ENCODE data around the gene TAGAP. TPM values are rescaled to one million over a fixed set of nuclear protein-coding genes. Genes with fewer than 3 reads are reported as not detected.

TAGAP gene
- polyA plus RNA-seq, 4 donors: 0.45 to 3.8 (median 1.9) TPM

DNA sequence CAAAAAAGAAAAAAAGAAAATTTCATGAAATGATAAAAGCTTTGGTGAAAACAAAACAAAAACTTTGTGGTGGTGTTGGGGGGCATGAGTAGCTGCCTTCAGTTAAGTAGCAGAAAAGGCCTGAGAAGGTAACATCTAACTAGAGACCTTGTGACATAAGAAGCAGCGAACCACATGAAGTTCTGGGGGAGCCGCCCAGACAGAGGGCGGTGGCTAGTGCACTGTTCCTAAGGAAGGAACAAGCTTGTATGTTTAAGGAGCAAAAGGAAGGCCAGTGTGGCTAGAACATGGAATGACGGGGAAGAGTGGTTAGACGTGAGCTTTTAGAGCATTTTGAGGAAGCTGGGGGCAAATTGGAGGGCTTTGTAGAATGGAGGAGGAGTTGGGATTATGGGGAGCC lies 37.3 kb downstream of the TAGAP start:
- Histone ChIP-seq H3K9me3 (ENCODE audit: control insufficient read depth in 2 of 2, insufficient read depth in 1 of 2, low read depth in 1 of 2, low read length in 1 of 2) (no peaks in the 10 kb centered on the region), H3K4me1 (ENCODE audit: control insufficient read depth in 3 of 3, insufficient read depth in 2 of 3, low read depth in 1 of 3, low read length in 2 of 3) (no peaks in the 10 kb centered on the region), H3K4me3 (ENCODE audit: low read depth in 1 of 3, low read length in 3 of 3) (no peak overlapping the region), H3K36me3 (ENCODE audit: control insufficient read depth in 3 of 3, insufficient read depth in 2 of 3, low read depth in 1 of 3, low read length in 3 of 3) (no peaks in the 10 kb centered on the region), H3K27ac (ENCODE audit: low read depth in 1 of 3, low read length in 2 of 3) (no peak overlapping the region), H3K27me3 (ENCODE audit: control insufficient read depth in 3 of 3, insufficient read depth in 3 of 3, low read length in 3 of 3) (no peaks in the 10 kb centered on the region)
- FAIRE-seq (no peak), DNase-seq (no peak)
- 83 to 88% (median 88%) methylated on average over 5 of the region's 5 CpGs for WGBS, 3 donors

GRCh38 chr6:159005436-159005835 lies 39.4 kb downstream of the TAGAP start:
- Histone ChIP-seq H3K36me3 (ENCODE audit: control insufficient read depth in 3 of 3, insufficient read depth in 2 of 3, low read depth in 1 of 3, low read length in 3 of 3) (no peaks in the 10 kb centered on the region), H3K27ac (ENCODE audit: low read depth in 1 of 3, low read length in 2 of 3) (no peak overlapping the region), H3K27me3 (ENCODE audit: control insufficient read depth in 3 of 3, insufficient read depth in 3 of 3, low read length in 3 of 3) (no peaks in the 10 kb centered on the region), H3K4me3 (ENCODE audit: low read depth in 1 of 3, low read length in 3 of 3) (no peak overlapping the region), H3K9me3 (ENCODE audit: control insufficient read depth in 2 of 2, insufficient read depth in 1 of 2, low read depth in 1 of 2, low read length in 1 of 2) (no peaks in the 10 kb centered on the region), H3K4me1 (ENCODE audit: control insufficient read depth in 3 of 3, insufficient read depth in 2 of 3, low read depth in 1 of 3, low read length in 2 of 3) (peaks cover 0 to 2% (median 0%) of the 10 kb centered on the region in 3 donors)
- WGBS, 3 donors: 80 to 88% (median 85%) methylated on average over 5 of the region's 5 CpGs
- DNase-seq (no peak), FAIRE-seq (no peak)

DNA sequence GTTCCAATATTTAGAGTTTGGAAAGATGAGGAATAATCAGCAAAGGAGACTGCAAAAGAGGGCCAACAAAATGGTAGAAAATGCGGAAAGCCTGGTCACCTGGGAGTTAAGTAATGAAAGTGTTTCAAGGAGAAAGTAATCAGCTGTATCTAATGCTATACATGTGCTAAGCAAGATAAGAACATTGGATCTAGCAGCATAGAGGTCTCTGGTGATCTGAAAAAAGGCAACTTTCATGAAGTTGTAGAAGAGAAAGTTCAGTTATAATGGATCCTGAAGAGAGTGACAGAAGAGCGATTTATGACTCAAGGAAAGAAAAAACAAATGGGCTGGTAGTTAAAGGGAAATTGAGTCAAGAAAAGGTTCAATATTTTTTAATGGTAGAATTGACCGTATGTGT lies 40.2 kb downstream of the TAGAP start:
- no peaks in the 10 kb centered on the region for H3K36me3 ChIP-seq (ENCODE audit: control insufficient read depth in 3 of 3, insufficient read depth in 2 of 3, low read depth in 1 of 3, low read length in 3 of 3)
- H3K27ac ChIP-seq (ENCODE audit: low read depth in 1 of 3, low read length in 2 of 3): no peak overlapping the region
- 78 to 85% (median 79%) methylated on average over 3 of the region's 3 CpGs for WGBS, 3 donors
- no peaks in the 10 kb centered on the region for H3K27me3 ChIP-seq (ENCODE audit: control insufficient read depth in 3 of 3, insufficient read depth in 3 of 3, low read length in 3 of 3)
- no peaks in the 10 kb centered on the region for H3K9me3 ChIP-seq (ENCODE audit: control insufficient read depth in 2 of 2, insufficient read depth in 1 of 2, low read depth in 1 of 2, low read length in 1 of 2)
- no peak for DNase-seq
- H3K4me1 ChIP-seq (ENCODE audit: control insufficient read depth in 3 of 3, insufficient read depth in 2 of 3, low read depth in 1 of 3, low read length in 2 of 3): peaks cover 0 to 2% (median 0%) of the 10 kb centered on the region in 3 donors
- H3K4me3 ChIP-seq (ENCODE audit: low read depth in 1 of 3, low read length in 3 of 3): no peak overlapping the region
- FAIRE-seq: no peak

- H3K9me3 ChIP-seq (ENCODE audit: control insufficient read depth in 2 of 2, insufficient read depth in 1 of 2, low read depth in 1 of 2, low read length in 1 of 2): no peaks in the 10 kb centered on the region
- WGBS, 3 donors: 92 to 94% (median 93%) methylated on average over 12 of the region's 12 CpGs
- H3K27me3 ChIP-seq (ENCODE audit: control insufficient read depth in 3 of 3, insufficient read depth in 3 of 3, low read length in 3 of 3): no peaks in the 10 kb centered on the region
- no peaks in the 10 kb centered on the region for H3K36me3 ChIP-seq (ENCODE audit: control insufficient read depth in 3 of 3, insufficient read depth in 2 of 3, low read depth in 1 of 3, low read length in 3 of 3)
- H3K27ac ChIP-seq (ENCODE audit: low read depth in 1 of 3, low read length in 2 of 3): no peak overlapping the region
- peaks cover 0 to 6% (median 5%) of the 10 kb centered on the region in 3 donors for H3K4me1 ChIP-seq (ENCODE audit: control insufficient read depth in 3 of 3, insufficient read depth in 2 of 3, low read depth in 1 of 3, low read length in 2 of 3)
- H3K4me3 ChIP-seq (ENCODE audit: low read depth in 1 of 3, low read length in 3 of 3): no peak overlapping the region
- DNase-seq (no peak), FAIRE-seq (no peak)
Measured at GRCh38 chr6:159002432-159003155, 42.2 kb downstream of the TAGAP start.

- WGBS, 3 donors: 0% methylated on average over 46 to 50 of the region's 50 CpGs
- peak within 1 kb of the TSS; percentile 74 to 83 (median 76) for H3K4me3 ChIP-seq (ENCODE audit: low read depth in 1 of 3, low read length in 3 of 3)
- peak within 1 kb of the TSS; percentile 92 to 96 (median 96) for H3K27ac ChIP-seq (ENCODE audit: low read depth in 1 of 3, low read length in 2 of 3)
- H3K9me3 ChIP-seq (ENCODE audit: control insufficient read depth in 2 of 2, insufficient read depth in 1 of 2, low read depth in 1 of 2, low read length in 1 of 2): no peaks in the 10 kb centered on the region
- no peak for FAIRE-seq
- H3K36me3 ChIP-seq (ENCODE audit: control insufficient read depth in 3 of 3, insufficient read depth in 2 of 3, low read depth in 1 of 3, low read length in 3 of 3): no peaks in the 10 kb centered on the region
- H3K4me1 ChIP-seq (ENCODE audit: control insufficient read depth in 3 of 3, insufficient read depth in 2 of 3, low read depth in 1 of 3, low read length in 2 of 3): peaks cover 0 to 6% (median 5%) of the 10 kb centered on the region in 3 donors
- peak; percentile 96 to 98 for DNase-seq
- H3K27me3 ChIP-seq (ENCODE audit: control insufficient read depth in 3 of 3, insufficient read depth in 3 of 3, low read length in 3 of 3): no peaks in the 10 kb centered on the region
Measured at GRCh38 chr6:158999666-159000403, 45.0 kb downstream of the TAGAP start, which contains the start of gene RSPH3. TSS of gene RSPH3 (minus strand) at chr6:159000202. CDS start at chr6:158999550, 652 bp downstream.

DNA sequence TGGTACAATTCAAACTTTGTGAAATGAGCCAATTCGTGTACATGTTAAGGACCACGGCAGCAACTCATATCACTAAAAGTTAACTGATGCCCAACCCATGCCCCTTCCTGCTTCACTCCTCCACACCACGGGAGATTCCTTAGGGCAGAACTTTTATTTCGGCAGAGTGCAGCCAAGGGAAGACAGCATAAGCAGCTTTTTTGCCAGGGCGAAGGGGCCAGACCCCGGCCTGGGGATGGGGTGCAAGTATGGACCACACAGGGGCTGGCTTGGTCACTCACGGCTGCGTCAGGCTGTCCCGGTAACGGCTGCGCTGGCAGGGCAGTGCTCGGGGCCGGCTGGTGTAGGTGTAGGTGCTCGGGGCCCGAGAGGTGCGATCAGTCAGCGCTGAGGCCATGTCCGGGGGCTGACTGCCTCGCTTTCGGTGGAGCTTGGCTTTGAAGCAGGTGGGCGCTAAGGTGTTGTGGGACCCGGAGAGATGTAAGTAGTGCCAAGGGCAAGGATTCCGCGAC lies 45.6 kb downstream of the TAGAP start:
- H3K9me3 ChIP-seq (ENCODE audit: control insufficient read depth in 2 of 2, insufficient read depth in 1 of 2, low read depth in 1 of 2, low read length in 1 of 2): no peaks in the 10 kb centered on the region
- WGBS, 3 donors: 0 to 1% (median 1%) methylated on average over 24 of the region's 24 CpGs
- H3K36me3 ChIP-seq (ENCODE audit: control insufficient read depth in 3 of 3, insufficient read depth in 2 of 3, low read depth in 1 of 3, low read length in 3 of 3): no peaks in the 10 kb centered on the region
- no peak for FAIRE-seq
- peak overlapping the region; percentile 74 to 83 (median 76) for H3K4me3 ChIP-seq (ENCODE audit: low read depth in 1 of 3, low read length in 3 of 3)
- peak in 1 of 2 donors; percentile 7 for DNase-seq
- peak overlapping the region; percentile 62 to 96 (median 80) for H3K27ac ChIP-seq (ENCODE audit: low read depth in 1 of 3, low read length in 2 of 3)
- H3K4me1 ChIP-seq (ENCODE audit: control insufficient read depth in 3 of 3, insufficient read depth in 2 of 3, low read depth in 1 of 3, low read length in 2 of 3): peaks cover 0 to 6% (median 5%) of the 10 kb centered on the region in 3 donors
- no peaks in the 10 kb centered on the region for H3K27me3 ChIP-seq (ENCODE audit: control insufficient read depth in 3 of 3, insufficient read depth in 3 of 3, low read length in 3 of 3)

DNA sequence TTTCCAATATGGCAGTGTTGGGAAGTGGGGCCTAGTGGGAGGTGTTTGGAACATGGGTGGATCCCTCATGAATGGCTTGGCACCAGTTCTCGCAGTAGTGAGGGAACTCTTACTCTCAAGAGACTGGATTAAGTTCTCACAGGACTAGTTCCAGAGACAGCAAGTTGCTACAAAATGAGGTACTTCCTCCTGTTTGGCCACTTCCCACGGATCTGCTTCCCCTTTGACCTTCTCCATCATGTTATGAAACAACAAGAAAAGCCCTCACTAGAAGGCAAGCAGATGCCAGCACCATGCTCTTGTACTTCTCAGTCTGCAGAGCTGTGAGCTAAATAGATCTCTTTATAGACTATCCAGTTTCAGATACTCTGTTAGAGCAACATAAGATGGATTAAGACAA lies 47.9 kb downstream of the TAGAP start:
- Histone ChIP-seq H3K4me3 (ENCODE audit: low read depth in 1 of 3, low read length in 3 of 3) (no peak overlapping the region), H3K36me3 (ENCODE audit: control insufficient read depth in 3 of 3, insufficient read depth in 2 of 3, low read depth in 1 of 3, low read length in 3 of 3) (peaks cover 0 to 5% (median 2%) of the 10 kb centered on the region in 3 donors), H3K4me1 (ENCODE audit: control insufficient read depth in 3 of 3, insufficient read depth in 2 of 3, low read depth in 1 of 3, low read length in 2 of 3) (peaks cover 0 to 6% (median 5%) of the 10 kb centered on the region in 3 donors), H3K9me3 (ENCODE audit: control insufficient read depth in 2 of 2, insufficient read depth in 1 of 2, low read depth in 1 of 2, low read length in 1 of 2) (peaks cover 0 to 5% of the 10 kb centered on the region in 2 donors), H3K27me3 (ENCODE audit: control insufficient read depth in 3 of 3, insufficient read depth in 3 of 3, low read length in 3 of 3) (no peaks in the 10 kb centered on the region), H3K27ac (ENCODE audit: low read depth in 1 of 3, low read length in 2 of 3) (no peak overlapping the region)
- 73 to 80% (median 74%) methylated on average over 2 of the region's 2 CpGs for WGBS, 3 donors
- FAIRE-seq (no peak), DNase-seq (no peak)

DNA sequence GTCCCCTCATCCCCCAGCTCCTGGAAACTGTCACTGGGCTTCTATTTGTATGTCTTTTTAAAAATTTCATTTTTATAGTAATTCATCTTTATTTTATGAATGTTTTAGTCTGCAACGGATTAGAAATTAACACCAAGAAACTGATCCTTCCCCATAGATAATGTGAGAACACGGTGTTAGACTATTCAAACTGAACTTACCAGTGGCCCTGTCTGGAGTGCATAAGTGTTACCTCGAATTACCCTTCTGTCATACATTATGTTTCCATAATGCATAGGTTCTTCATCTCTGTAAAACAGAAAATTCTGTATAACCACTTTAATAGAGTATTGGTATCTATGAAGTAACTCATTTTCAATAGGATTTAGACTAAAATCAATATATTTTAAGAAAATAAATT lies 51.2 kb downstream of the TAGAP start:
- Histone ChIP-seq H3K36me3 (ENCODE audit: control insufficient read depth in 3 of 3, insufficient read depth in 2 of 3, low read depth in 1 of 3, low read length in 3 of 3) (peaks cover 0 to 9% (median 7%) of the 10 kb centered on the region in 3 donors), H3K4me1 (ENCODE audit: control insufficient read depth in 3 of 3, insufficient read depth in 2 of 3, low read depth in 1 of 3, low read length in 2 of 3) (peaks cover 0 to under 1% (median 0%) of the 10 kb centered on the region in 3 donors), H3K9me3 (ENCODE audit: control insufficient read depth in 2 of 2, insufficient read depth in 1 of 2, low read depth in 1 of 2, low read length in 1 of 2) (peaks cover 0 to 22% of the 10 kb centered on the region in 2 donors), H3K27me3 (ENCODE audit: control insufficient read depth in 3 of 3, insufficient read depth in 3 of 3, low read length in 3 of 3) (no peaks in the 10 kb centered on the region), H3K4me3 (ENCODE audit: low read depth in 1 of 3, low read length in 3 of 3) (no peak overlapping the region), H3K27ac (ENCODE audit: low read depth in 1 of 3, low read length in 2 of 3) (no peak overlapping the region)
- FAIRE-seq (no peak), DNase-seq (no peak)
- WGBS, 3 donors: 83 to 88% (median 88%) methylated on average over 3 of the region's 3 CpGs

All from small intestine (tissue), 7 donors.